C4-2B (cell line): Measurements from ENCODE around the gene CBX3.
"Not testable (repeated sequence)": the region's sequence is repeated elsewhere in the genome, so short reads cannot be mapped to it uniquely, and the experiment has no call there.

Experiments
- H3K27ac ChIP-seq: fragments of 450-650 bp; 2 replicates; pipeline ENCODE4 v1.5.1; 2017
- ZFX ChIP-seq: fragments of 450-650 bp; IDR thresholded peaks from 2 replicates; pipeline ENCODE4 v1.6.1; 2017
- TF ChIP-seq, protein P1 (sequence below): fragments of 450-650 bp; conservative IDR thresholded peaks from 2 replicates; pipeline ENCODE4 v1.5.1; 2017; ENCODE audit warnings: mild to moderate bottlenecking

The CBX3 gene

DNA sequence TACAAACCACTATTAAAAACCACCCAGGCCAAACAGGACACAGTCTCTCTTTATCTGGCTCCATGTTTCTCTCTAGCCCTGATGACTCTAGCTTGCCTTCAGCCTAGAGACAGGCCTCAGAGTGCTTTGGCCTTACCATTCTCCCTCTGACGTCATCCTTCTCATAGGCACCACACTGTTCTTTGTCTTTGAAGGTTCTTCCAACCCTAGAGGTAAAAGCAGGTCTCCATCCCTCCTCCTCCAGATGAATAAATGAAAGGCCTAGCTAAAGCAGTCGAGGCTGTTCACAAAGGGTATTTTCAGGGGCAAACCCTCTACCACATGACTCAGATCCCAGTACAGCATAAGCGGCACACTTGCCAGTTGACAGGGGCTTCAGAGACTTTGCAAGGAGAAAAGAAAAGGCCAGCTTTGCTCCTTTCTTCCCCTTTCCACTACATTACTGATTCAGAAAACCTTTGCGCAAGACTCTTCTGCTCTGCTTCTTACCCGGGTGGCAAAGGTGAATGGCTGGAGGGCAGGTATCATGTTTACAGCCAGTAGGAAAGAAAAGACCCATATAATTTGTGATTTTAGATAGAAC lies 34.8 kb upstream of the CBX3 start:
- TF ChIP-seq, protein P1, sequence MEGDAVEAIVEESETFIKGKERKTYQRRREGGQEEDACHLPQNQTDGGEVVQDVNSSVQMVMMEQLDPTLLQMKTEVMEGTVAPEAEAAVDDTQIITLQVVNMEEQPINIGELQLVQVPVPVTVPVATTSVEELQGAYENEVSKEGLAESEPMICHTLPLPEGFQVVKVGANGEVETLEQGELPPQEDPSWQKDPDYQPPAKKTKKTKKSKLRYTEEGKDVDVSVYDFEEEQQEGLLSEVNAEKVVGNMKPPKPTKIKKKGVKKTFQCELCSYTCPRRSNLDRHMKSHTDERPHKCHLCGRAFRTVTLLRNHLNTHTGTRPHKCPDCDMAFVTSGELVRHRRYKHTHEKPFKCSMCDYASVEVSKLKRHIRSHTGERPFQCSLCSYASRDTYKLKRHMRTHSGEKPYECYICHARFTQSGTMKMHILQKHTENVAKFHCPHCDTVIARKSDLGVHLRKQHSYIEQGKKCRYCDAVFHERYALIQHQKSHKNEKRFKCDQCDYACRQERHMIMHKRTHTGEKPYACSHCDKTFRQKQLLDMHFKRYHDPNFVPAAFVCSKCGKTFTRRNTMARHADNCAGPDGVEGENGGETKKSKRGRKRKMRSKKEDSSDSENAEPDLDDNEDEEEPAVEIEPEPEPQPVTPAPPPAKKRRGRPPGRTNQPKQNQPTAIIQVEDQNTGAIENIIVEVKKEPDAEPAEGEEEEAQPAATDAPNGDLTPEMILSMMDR: no peak
- TF ChIP-seq ZFX: no peak
- H3K27ac ChIP-seq: no peak overlapping the region

DNA sequence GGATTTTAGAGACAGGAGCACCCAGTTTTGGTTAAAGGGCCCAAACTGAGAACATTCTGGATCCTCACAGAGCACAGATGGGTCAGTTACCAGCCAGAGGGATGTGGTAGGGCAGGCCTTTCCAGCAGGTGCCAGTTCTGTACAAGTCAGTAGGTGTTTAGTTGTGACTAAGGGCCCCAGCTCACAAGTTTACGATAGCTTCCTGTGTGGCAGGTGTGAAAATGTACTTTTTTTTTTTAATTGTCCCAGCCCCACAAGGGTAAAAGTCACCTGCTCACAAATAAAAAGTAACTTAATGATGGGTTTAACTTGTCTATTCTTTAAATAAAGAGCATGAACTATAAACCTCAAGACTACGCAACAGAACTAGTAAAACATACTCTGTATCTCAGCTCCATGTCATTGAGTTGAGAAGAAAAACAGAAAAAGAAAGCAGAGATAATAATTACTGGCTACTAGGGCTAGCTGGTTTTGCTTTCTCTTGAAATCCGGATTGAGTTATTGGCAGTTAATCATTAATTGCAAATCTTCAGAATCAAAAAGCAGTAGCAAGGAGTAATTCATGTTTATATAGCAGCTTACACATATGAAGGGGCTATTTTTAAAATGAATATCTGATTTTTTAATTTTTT lies 34.1 kb upstream of the CBX3 start:
- TF ChIP-seq, protein P1: no peak
- TF ChIP-seq ZFX: no peak
- H3K27ac ChIP-seq: no peak overlapping the region

DNA sequence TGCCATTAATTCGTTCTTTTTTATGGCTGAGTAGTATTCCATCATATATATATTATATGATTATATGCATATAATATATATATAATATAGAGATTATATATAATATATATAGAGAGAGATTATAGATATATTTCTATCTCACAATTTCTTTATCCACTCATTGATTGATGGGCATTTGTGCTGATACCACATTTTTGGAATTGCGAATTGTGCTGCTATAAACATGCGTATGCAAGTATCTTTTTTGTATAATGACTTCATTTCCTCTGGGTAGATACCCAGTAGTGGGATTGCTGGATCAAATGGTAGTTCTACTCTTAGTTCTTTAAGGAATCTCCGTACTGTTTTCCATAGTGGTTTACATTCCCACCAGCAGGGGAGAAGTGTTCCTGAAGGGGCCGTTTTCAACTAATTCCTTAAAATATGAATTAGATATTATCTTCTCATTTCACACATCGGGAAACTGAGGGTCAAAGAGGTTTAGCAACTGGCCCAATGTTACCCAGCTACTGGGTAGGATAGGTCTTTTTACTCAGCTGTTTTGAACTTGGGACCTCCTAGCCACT lies 33.0 kb upstream of the CBX3 start:
- TF ChIP-seq, protein P1: no peak
- TF ChIP-seq ZFX: no peak
- H3K27ac ChIP-seq: no peak overlapping the region

DNA sequence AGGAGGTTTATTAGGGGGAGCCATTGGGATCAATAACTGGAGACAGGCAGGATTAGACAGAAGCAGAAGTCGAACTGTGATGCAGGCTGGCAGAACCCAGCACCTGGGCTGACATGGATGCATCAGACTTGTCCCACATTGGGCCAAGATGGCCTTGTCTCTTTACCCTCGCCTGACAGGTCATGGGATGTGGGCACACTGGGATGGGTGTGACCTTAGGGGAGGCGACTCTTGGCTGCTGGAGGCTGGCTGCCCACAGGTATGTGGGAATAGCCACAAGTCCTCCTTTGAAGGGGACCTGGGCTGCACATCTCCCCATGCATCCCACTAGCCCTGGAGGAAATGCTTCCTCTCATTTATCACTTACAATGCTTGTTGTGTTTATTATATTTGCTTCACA lies 32.3 kb upstream of the CBX3 start:
- TF ChIP-seq, protein P1: no peak
- TF ChIP-seq ZFX: no peak
- H3K27ac ChIP-seq: no peak overlapping the region

DNA sequence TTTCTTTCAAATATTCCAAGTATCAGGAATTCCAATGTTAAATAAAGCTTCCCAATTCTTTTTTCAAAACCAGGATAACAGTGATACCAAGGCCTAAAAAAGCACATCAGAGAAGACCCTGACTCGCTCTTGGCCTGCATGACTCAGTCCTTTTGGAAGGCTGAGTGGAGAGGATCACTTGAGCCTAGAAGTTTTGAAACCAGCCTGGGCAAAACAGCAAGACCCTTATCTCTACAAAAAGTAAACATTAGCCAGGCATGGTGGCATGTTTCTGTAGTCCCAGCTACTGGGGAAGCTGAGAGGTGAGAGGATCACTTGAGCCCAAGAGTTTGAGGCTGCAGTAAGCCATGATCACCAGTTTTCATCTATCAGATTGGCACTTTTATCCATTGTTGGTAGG lies 30.9 kb upstream of the CBX3 start:
- H3K27ac ChIP-seq: no peak overlapping the region
- TF ChIP-seq, protein P1: no peak
- TF ChIP-seq ZFX: no peak

DNA sequence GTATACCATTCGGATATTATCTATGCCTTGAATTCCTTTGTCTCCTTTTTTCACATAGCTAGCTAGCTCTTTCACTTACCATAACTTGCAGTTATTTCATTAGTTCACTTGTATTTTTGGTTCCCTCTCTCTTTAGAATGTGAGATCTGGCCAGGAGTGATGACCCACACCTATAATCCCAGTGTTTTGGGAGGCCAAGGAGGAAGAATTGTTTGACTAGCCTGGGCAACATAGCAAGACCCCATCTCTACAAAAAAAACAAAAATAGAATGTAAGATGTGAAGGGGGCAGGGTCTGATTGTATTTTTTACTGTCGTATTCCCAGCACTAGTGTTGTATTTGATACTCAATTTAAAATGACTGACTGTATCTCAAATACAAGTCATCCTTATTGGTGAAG lies 29.9 kb upstream of the CBX3 start:
- no peak overlapping the region for H3K27ac ChIP-seq
- TF ChIP-seq, protein P1: no peak
- no peak for TF ChIP-seq ZFX

DNA sequence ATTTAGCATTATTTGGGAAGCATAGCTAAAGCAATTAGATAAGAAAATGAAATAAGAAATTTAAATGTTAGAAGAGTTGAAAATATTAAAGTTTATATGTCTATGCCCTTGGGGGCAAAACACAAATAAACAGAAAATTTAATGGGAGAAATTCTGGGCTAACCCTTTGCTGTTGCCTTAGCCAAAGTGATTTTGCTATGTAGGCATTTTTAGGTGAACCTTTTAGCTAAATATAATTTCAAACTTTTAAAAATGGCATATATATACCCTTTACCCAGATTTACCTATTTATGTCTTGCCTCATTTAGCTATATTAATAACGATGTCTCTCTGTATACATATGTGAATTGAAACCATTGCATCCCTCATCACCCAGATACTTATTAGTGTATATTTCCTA lies 29.5 kb upstream of the CBX3 start:
- H3K27ac ChIP-seq: no peak overlapping the region
- TF ChIP-seq, protein P1: no peak
- TF ChIP-seq ZFX: no peak

DNA sequence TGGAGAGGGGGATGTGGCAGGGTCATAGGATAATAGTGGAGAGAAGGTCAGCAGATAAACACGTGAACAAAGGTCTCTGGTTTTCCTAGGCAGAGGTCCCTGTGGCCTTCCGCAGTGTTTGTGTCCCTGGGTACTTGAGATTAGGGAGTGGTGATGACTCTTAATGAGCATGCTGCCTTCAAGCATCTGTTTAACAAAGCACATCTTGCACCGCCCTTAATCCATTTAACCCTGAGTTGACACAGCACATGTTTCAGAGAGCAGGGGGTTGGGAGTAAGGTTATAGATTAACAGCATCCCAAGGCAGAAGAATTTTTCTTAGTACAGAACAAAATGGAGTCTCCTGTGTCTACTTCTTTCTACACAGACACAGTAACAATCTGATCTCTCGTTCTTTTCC lies 25.6 kb upstream of the CBX3 start:
- not testable (repeated sequence) for H3K27ac ChIP-seq

DNA sequence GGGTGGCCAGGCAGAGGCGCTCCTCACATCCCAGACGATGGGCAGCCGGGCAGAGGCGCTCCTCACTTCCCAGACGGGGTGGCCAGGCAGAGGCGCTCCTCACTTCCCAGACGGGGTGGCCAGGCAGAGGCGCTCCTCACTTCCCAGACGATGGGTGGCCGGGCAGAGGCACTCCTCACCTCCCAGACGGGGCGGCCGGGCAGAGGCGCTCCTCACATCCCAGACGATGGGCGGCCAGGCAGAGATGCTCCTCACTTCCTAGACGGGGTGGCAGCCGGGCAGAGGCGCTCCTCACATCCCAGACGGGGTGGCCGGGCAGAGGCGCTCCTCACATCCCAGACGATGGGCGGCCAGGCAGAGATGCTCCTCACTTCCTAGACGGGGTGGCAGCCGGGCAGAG lies 24.8 kb upstream of the CBX3 start:
- not testable (repeated sequence) for H3K27ac ChIP-seq

DNA sequence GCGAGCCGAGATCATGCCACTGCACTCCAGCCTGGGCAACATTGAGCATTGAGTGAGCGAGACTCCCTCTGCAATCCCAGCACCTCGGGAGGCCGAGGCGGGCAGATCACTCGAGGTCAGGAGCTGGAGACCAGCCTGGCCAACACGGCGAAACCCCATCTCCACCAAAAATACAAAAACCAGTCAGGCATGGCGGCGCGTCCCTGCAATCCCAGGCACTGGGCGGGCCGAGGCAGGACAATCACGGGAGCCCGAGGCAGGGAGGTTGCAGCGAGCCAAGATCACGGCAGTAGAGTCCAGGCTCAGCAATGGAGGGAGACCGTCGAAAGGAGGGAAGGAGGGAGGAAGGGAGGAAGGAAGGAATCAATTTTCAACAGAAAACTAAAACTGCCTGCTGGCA lies 24.3 kb upstream of the CBX3 start:
- not testable (repeated sequence) for H3K27ac ChIP-seq
